SHP77 (cell line): Measurements from ENCODE around the gene TRMT2B.
A peak's percentile ranks its signal among the peaks of the same experiment; 100 is the strongest.
"Not testable (repeated sequence)": the region's sequence is repeated elsewhere in the genome, so short reads cannot be mapped to it uniquely, and the experiment has no call there.

Experiments used
- DNase-seq, 2 experiments: peaks; one replicate each; lab custom pipeline; 2025; lab: John Stamatoyannopoulos, UW

Gene TRMT2B, protein sequence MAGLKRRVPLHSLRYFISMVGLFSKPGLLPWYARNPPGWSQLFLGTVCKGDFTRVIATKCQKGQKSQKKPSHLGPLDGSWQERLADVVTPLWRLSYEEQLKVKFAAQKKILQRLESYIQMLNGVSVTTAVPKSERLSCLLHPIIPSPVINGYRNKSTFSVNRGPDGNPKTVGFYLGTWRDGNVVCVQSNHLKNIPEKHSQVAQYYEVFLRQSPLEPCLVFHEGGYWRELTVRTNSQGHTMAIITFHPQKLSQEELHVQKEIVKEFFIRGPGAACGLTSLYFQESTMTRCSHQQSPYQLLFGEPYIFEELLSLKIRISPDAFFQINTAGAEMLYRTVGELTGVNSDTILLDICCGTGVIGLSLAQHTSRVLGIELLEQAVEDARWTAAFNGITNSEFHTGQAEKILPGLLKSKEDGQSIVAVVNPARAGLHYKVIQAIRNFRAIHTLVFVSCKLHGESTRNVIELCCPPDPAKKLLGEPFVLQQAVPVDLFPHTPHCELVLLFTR

DNA sequence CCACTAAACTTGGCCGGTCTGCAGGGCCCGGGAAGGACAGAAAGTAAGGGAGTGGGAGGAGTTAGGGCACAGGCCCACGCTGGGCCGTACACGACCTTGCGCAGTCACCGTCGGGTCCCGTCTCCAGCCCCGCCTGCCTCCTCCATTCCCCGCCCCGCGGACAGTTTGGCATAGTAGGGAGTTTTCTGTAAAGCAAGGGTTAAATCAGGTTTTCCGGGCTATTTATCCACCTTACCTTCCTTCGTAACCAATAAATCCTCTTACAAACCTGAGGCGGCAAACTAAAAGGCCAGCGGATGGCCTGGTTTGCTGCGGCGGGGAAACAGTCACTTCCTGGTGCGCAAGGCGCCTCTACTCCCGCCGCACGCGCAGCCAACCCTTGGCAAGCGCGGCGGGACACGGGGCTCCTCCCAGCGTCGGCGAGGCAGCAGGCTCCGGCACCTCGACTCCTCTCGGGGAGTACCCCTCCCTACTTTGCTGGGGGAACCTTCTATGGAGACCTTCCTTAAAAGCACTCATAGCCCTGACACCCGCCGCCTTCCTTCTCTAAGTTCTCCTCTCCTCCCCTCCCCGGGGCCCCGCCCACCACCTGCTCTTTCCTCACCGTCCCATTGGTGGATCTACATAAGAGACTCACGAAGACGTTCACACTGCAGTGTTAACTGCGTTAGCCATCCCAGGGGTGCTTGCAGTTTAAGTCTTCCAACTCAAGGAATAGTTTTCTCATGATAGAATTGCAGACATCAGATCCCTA lies at the start of gene TRMT2B:
TSS of gene TRMT2B (minus strand) at position 563 of the 754 bp plus-strand sequence. CDS start 9,822 bp downstream, outside the sequence.
- DNase-seq = peak; percentile 53 to 65

DNA sequence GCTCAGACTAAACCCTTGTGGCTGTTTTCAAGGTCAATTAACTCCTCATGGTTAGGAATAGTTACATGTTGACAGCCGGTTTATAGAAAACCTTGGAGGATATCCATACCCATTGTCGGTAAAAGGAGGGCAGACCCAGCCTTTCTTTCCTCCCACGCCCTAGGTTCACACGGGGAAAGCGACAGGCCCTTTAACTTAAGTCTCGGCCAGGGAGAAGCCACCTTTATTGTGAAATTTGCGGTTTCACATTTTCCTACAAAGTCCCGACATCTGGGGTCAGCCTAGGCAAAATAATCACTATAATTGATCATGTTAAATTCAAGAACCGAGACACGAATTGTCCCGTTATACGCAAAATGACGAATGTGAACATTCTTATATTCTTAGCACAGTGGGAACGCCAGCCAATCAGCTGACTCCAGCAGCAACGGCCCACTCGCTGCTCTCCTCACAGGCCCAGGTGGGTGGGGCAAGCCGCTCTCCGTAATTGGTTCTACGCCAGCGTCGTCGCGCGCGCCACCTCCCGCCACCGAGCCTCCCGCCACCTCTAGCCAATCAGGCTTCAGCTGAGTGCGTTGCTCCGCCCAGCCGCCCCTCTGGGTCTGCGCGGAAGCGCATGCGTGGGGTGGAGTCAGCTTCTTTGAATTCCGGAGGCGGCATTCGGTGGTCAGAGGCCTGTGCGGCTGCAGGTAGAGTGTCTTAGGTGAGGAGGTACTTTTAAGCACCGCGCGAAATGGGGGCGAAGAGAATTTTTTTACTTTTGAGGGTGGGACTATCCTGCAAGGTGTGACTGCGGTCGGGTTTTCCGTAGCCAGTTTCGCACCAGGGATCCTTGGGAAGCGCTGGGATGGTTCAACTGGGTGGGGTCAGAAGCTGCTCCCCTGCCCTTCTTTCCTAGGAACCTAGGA lies 45.9 kb upstream of the TRMT2B start, which contains the start of gene CENPI:
TSS of gene CENPI (plus strand) at position 659 of the 908 bp plus-strand sequence. CDS start 2,867 bp downstream, outside the sequence.
- peak; percentile 82 to 85 for DNase-seq

DNA sequence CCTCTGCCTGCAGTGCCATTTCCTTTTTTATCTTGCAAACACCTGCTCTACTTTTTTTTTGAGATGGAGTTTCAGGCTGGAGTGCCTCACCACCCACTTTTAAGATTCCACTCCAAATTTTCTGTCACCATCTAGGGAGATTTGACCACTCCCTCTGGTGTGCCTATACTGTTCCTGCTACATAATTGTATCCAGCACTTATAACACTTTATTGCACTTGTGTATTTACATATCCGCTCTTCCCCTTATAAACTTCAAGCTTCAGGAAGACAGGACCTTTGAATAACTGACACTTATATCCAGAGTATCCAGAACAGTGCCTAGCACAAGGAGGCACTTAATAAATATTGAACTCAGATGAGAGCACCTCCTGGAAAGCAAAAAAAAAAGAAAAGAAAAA lies 39.9 kb upstream of the TRMT2B start:
- no peak for DNase-seq

DNA sequence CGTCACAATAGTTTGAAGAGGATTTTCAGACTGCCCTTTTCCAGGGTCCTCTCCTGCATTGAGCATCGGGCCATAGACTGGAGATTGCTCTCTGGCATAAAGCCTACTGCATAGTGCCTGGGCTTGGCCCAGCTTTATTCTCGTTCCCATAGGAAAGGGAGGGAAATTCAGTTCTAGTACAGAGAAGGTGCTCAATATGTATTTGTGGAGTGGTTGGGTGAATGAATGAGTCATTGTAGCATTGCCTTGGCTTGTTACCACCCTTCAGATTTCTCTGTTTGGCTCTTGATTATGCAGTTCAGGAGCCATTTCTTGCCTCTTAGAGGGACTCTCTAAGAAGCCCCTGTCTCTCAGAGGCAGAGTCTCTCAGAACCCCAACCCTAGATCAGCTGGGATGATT lies 29.3 kb upstream of the TRMT2B start:
- no peak for DNase-seq

DNA sequence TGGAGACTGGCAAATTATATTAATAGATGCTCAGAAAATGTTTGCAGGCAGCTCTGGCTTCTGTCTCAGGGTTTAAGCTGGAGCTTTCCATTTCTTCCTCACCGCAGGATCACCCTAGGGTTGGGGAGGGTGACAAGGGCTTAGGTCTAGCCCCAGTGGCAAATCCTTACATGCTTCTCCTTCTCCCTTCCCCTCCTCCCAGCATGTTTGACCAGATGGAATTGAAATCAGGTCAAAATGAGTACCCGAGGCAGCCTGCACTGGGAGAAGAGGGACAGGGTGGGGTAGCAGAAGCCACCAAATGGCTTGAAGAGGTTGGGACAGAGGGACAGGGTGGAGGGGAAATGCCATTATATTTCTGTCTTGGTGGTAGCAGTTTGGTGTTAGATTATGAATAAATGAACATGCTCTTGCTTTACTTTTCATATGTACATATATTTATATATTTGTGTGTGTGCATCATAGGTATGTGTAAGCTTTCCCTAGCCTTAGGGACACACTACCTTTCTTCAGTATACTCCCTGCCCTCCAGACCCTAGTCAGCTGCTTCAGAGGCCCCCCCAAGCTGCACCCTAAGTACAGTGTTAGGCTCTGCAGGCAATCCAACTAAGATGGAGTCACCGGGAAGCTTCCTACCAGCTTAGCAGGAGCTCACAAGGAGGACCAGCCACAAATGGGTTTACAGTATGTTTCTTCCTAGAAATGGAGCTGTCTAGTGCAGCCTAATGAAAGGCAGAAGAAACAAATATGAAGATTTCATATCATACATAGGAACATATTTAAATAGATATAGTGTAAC lies 28.6 kb upstream of the TRMT2B start:
- DNase-seq = no peak

DNA sequence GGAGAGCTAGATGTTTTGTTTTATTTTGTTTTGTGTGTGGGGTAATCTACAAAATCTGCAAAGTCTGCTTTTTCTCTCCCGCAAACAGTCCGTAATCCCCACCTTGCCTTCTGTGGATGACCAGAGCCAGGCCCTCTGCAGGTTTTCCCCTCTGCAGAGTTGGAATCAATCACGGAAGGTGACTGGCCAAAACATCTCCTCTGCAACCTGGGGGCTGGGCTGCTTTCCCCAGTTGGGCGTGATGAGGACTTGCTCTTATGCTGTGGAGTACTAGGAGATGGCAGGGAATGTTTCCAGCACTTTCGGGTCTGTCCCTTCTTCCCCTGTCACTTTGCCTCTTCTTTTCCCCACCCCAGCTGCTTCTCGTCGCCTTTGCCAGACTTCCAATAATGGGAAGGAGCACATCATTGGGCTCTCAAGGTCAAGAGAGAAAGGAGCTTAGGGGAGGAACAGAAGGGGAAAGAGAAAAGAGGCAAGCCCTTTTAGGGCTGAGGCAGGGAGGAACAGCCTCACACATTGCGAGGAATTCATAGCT lies 27.9 kb upstream of the TRMT2B start:
- peak in 1 of 2 experiments; percentile 1 for DNase-seq

DNA sequence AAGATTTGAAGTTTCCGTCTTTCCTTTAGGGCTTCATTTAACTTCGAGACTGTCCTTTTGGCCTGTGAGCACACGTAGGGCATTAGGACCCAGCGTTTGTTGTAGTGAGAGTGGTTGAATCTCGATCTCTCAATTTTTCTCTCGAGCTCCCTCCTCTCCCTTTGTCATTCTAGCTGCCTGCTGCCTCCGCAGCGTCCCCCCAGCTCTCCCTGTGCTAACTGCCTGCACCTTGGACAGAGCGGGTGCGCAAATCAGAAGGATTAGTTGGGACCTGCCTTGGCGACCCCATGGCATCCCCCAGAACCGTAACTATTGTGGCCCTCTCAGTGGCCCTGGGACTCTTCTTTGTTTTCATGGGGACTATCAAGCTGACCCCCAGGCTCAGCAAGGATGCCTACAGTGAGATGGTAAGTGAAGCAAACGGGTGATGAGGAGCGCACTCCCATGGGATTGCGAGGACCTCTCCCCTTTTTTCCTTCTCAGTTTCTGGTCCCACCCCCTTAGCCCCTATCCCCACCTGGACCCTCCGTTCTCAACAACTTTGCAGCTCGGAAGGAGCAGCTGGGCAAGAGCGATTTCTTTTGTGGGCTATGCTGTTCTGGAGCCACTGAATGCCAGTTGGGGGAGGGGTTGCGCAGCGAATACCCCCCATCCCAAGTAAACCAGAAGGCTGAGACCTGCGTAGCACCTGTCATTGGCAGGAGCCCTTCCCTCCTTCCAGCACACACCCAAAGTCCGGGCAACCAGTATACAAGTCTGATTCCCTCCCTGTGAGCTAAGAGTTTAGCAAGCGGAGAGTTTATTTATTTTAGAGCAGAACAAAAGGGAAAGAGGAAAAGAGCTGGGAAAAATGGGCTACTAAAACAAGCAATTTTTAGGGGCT lies 27.0 kb upstream of the TRMT2B start, which contains the start of gene TMEM35A:
TSS of gene TMEM35A (plus strand) at position 164 of the 883 bp plus-strand sequence. CDS start at position 288, 124 bp downstream.
- DNase-seq = peak in 1 of 2 experiments; percentile 9

DNA sequence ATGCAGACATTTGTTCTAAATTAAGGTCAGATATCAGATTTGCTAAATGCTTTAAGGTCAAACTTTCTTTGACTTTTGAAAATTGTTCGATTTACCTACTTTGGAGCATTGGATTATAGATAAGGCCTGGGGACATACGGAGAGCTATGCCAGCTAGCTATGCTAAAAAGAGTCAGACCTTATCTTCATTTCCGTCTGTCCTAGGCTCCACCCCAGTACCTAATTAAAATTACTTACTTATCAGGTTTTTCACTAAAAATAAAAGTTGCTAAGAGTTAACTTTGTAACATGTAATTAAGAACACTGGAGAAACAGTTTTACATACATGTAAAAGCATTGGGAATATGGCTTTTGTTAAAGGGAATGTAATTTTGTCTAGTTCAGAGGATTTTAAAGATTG lies 19.7 kb upstream of the TRMT2B start:
- no peak for DNase-seq

DNA sequence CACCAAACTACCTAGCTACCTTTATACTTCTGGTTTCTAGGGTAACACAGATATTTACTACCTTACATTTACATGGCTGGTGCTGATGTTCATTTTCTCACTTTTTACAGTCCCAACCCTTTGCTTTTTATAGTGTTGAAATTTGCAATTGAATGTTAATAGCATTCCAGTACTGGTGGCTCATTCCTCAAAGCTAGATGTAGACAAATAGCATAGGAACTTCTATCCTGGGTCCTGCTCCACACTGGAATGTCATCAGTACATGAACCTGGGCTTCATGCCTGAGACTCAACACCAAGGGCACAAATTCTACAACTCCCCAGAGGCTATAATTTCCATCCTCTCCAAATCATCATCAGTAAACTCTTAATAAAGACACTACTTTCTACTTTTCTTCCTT lies 10.3 kb upstream of the TRMT2B start:
- no peak for DNase-seq

DNA sequence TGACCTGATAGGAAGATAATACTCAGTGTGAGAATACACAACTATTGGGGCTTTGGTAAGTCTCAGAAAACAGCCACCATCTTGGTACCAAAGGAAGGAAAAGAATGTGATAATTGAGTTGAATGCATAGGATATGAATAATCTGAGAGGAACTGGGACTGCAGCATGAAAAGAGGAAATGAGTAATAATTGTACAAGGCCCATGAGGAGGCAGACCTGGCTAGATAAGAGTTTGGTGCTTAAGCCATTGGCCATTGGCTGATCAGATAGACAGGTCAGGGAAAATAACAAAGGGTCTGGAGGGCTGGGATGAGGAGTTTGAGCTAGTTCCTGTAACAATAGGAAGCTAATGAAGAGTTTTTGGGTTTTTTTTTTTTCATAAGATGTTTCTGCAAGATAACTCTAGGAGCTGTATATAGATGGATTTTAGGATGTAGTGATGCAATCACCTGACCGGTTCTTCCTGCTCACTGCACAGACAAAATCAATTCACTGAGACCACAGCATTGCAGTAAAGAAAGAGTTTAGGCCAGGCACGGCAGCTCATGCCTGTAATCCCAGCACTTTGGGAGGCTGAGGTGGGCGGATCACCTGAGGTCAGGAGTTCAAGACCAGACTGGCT lies 5.3 kb upstream of the TRMT2B start:
- no peak for DNase-seq

DNA sequence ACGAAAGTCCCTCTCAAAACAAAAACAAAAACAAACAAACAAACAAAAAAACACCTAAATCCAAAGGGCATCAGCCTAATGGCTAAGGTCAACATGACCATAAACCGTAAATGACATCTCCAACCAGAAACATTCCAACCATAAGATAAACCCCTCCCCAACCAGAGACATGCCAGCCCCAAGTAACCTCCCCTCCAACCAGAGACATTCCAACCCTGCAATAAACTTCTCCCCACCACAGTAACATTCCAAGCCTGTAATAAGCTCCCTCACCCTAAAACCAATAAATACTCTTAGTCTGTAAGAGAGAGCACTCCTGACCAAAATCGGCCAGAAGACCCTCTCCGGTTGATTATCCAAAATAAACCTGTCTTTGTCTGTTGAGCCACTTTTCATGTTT lies 4.6 kb upstream of the TRMT2B start:
- not testable (repeated sequence) for DNase-seq

DNA sequence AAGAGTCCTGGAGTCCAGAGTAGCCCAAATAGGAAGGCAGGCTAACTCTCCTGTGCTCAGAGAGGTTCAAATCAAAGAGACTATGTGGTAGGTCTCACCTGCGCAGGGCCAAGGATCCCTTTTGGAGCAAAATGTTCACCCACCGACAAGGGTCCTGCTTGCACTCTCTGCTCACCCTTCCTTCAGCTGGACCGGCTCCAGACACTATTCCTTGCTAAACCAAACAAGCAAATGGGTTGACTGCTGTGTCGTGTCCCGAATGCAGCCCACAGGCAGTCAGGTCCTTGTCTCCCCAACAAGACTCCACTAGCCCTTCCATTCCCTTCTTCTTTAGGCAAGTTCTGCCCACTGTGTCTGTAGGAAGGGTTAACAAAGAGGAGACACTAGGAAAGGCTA lies 760 bp downstream of the TRMT2B start:
- no peak for DNase-seq

DNA sequence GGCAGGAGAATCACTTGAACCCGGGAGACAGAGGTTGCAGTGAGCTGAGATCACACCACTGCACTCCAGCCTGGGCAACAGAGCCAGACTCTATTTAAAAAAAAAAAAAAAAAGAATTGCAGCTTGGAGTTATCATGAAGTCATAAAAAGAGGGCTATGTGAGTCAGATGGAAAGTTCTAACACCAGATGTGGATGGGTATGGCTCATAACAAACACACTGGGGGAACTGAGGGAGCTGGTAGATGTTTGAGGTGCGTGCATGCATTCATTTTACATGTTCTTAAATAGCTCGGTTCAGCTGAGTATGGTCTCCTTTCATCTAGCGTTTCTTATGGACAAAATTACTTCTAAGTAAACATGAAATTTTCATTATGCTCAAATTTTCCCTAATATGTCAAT lies 11.7 kb downstream of the TRMT2B start:
- no peak for DNase-seq

DNA sequence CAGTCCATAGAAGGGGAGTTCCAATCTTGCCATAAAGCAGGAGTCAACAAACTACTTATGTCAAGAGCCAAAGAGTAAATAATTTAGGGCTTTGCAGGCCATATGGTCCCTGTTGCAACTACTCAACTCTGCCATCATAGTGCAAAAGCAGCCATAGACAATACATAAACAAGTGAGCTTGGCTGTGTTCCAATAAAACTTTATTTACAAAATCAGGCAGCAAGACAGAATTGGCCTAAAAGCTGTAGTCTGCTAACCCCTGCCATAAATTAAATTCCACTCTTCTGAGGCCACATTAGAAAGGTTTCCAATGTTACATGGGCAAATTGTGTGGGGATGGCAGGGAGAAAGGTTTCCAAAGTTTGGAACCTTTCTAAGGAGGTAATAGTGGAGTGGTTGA lies 14.7 kb downstream of the TRMT2B start:
- DNase-seq = no peak

DNA sequence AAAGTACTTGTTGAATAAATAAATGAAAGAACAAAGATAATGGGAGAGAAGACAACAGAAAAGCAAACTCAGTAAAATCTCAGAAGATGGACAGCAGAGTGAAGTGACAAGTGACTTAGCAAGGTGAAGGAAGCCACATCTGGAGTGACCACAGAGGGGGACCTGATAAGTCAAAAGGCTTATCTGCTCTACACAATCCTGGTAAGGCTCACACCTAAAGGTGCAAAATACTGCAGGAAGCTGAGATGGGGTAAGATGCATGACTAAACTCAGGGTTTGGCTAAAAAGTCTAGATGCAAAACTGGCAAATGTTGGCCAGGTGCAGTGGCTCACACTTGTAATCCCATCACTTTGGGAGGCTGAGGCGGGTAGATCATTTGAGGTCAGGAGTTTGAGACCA lies 22.2 kb downstream of the TRMT2B start:
- no peak for DNase-seq

DNA sequence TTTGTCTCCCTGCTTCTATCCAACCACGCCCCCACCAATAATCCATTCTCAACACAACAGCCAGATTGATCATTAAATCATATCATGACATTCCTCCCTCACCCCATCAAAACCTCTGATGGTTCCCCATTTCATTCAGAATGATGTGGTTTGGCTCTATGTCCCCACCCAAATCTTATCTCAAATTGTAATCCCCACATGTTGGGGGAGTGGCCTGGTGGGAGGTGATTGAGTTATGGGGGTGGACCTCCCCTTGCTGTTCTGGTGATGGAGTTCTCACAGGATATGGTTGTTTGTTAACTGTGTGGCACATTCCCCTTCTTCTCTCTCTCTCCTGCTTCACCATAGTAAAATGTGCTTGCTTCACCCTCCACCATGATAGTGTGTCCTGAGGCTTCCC lies 23.3 kb downstream of the TRMT2B start:
- no peak for DNase-seq

DNA sequence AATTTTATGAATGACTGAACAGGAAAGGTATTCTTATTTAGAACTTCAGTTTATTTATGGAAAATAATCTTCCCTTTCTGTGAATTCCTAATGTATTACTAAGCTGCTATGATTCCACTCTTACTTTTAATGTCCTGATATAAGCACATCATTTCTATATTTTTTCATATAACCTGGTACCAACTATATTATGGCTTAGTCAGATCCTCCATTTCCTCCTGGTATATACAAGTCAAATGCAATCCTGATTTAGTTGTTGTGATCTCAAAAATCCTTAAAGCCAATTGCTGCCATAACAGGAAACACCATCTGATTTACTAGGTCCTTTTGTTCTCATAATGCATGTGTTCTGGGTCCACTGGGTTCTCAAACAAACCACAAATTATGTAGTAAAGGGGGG lies 26.8 kb downstream of the TRMT2B start:
- DNase-seq = no peak

DNA sequence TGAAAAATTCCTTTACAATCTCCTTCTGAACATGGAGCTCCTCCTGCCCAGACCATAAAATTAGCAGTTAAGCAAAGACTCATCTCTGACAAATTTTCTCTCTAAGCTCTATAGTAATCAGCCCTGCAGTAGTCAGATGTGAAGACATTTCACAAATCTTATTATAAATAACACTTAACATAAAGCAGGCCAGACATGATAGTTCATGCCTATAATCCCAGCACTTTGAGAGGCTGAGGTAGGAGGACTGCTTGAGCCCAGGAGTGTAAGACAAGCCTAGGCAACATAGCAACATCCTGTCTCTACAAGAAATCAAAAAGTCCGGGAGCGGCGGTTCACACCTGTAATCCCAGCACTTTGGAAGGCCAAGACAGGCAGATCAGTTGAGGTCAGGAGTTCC lies 29.9 kb downstream of the TRMT2B start:
- DNase-seq = no peak

DNA sequence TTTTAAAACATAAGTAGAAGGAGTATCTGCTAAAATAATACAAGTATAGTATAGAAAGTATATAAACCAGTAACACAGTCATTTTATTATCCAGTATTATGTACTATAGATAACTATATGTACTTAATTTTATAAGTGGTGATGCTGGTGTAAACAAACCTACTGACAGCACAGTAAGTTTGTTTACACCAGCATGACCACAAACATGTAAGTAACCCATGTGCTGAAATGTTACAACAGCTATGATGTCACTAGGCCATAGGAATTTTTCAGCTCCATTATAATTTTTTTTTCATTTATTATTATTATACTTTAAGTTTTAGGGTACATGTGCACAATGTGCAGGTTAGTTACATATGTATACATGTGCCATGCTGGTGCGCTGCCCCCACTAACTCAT lies 39.9 kb downstream of the TRMT2B start:
- not testable (repeated sequence) for DNase-seq
